HG03520 (cell line): ENCODE results near the gene GIT1.
A peak's percentile ranks its signal among the peaks of the same experiment; 100 is the strongest.
"Not testable (repeated sequence)": the region's sequence is repeated elsewhere in the genome, so short reads cannot be mapped to it uniquely, and the experiment has no call there.

Experiments used
- ATAC-seq: cut with Tn5 transposase; IDR thresholded peaks from one replicate; pipeline ENCODE4 v1.9.1; 2021; ENCODE audit warnings: mild to moderate bottlenecking, moderate library complexity; ENCODE audit not compliant: unreplicated experiment

Gene GIT1

DNA sequence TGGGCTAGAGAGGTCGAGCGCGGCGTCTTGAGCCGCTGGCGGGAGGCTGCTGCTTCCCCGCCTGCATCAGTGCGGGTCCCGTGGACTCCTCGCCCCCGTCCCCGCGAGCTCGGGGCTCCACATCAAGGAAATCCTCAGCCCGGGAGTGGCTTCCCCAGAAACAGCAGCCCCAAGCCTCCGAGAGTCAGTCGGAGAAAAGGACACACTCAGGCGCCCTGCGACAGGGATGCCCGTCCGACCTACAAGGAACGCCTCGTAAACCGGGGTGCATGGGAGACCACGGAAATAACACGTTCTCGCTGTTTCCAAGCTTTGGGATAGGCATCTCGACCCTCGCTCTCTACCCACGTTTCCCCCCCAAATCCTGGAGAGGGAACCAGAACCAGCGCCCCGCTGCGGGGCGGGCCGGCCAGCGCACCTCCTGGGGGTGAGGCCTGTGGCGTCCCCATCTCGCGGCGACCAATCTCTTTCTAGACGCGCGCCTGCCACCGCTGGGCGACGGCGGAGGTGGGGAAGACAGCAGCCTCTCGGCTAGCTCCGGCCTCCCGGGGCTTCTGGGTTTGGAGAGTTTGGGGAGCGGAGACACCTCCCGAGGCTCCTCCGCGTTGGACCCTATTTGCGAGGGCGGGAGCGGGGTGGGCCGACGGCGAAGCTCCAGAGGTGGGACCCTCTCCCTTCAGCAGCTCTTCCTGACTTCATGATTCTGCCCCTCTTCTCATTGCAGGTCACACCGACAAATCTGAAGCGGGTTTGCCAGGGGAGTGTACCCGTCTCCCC is 21.7 kb downstream of the GIT1 start:
- peak; percentile 44 for ATAC-seq

DNA sequence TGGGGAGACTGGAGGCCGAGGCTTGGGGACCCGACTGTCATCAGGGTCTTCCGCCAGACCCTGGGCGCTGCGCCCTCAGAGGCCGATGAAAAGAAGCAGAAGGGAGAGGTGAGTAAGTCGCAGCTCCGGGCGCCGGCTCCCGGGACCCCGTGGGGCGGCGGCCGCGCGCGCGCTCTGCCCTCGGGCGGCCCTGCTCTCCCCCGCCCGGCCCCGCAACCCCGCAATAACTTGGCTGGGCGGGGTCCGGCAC is 22.2 kb downstream of the GIT1 start:
- no peak for ATAC-seq

DNA sequence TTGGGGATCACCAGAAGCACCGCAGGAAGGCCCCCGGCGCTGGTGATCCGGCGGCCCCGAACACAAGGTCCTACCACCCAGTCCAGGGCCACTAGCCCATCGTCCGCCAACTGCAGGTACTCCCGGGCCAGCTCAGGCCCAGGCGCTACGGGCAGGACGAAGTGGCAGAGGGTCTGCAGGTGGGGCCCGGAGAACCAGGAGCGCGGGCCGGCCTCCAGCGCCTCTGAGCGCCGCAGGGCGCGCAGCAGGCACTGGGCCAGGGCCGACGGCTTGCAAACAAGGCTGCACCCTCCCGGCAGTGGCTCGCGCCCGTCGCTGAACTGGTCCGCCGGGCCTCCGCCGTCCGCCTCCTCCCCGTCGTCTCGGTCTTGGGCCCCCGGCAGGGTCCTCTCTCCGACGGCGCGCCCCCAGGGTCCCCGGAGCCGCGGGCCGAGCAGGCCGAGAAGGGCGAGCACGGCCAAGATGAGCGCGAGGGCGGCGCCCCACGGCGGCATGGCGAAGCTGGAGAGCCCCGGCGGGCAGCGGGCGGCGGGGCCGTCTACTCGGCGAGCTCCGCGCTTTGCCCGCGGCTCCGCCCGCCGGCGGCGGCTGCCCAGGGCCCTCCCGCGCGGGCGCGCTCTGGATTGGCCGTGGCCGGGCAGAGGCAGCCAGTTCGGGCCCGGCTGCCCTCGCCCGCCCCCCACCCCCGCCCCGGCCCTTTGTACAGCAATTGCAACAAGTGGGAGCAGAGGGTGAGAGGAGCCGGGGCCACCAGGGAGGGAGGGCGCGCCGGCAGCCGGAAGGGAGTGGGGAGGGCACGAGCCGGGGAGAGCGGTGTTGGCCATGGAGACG is 22.8 kb downstream of the GIT1 start, which contains the start of gene ABHD15:
Gene ABHD15, minus strand, starts transcription at position 565 of the 831 bp plus-strand sequence. Its CDS starts 71 bp downstream, at position 494.
- ATAC-seq = no peak

- no peak for ATAC-seq
Measured at GRCh38 chr17:29565643-29566472, 23.6 kb downstream of the GIT1 start.

DNA sequence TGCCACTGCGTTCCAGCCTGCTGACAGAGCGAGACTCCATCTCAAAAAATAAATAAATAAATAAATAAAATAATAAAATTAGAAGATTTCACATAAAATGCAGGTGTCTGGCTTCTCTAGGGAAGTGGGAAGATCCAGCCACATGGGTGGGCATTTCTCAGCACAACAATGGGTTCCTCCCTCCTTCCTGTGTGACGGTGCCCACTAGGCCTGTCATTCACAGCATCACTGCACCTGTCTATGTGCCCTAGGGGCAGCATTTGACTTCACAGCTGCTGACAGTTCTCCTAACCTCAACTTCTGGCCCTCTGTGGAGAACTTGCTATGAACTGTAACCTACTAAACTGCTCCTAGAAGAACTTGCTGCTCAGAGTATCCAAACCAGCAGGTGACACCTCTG is 25.6 kb downstream of the GIT1 start:
- ATAC-seq = no peak

GRCh38 chr17:29562615-29563014 is 26.8 kb downstream of the GIT1 start:
- ATAC-seq = no peak

DNA sequence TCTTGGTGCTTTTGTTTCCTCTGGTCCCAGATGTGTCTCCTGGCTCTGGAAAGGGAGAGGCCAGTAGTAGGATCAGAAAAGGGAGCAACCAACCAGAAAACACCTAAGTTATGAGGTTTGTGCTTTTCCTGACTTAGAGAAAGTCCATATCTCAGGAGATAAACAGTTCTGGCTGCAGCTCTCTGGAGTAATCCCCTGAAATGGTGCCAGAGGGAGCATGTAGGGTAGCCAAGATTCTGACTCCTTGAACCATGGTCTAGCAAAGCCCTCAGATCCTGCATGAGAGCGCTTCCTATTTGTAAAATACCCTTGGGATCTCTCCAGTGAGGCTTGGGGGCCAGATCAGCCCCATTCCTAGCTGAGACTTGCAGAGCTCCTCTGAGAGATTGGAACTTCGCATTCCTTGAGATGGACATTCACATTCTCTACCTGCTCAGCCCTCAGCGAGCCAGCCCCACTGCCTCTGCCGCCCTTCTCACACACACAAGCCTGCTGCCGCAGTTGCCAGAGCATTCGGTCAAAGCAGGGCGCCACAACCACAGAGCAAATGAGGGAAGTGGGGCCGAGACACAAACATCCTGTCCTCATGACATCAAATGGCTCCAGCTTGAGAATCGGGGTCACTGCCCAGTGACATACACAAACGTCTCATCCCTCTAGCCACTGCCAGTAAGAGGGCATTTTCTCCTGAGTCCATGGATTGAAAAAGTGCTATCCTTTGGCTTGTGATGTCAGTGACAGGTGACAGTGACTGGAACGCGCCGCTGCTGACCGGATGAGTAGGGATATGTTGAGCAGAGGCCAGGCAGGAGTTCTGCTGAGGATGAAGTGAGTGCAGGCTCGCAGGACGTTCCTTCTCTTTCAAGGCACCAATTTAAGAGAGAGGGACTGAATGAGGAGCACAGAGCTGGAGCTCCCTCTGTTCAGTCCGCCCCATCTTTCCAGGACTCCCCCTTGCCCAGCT is 27.6 kb downstream of the GIT1 start:
- no peak for ATAC-seq

GRCh38 chr17:29560316-29560715 is 29.1 kb downstream of the GIT1 start:
- ATAC-seq = no peak

- ATAC-seq = no peak
Measured at GRCh38 chr17:29559640-29560039, 29.8 kb downstream of the GIT1 start.

GRCh38 chr17:29558139-29558538 is 31.3 kb downstream of the GIT1 start:
- ATAC-seq = not testable (repeated sequence)

GRCh38 chr17:29557739-29558116 is 31.7 kb downstream of the GIT1 start:
- ATAC-seq = no peak

GRCh38 chr17:29557085-29557738 is 32.2 kb downstream of the GIT1 start:
- ATAC-seq = no peak

DNA sequence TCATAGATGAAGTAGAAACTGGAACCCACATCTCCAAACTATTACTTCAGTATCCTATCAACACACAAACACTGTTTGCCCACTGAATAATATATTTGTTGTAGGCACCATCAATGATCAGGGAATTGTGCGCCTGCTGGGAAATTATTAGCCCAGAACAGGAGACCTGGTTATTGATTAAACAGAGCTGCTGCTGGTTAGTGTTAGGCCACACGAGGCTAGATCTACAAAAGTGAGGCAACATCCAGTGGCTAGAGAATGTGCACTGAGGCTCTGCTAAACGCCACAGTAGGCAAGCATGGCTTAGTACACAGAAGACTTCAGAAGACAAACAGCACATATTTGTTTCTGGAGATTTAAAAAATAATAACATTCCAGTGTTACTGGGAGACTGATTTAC is 33.6 kb downstream of the GIT1 start:
- ATAC-seq = no peak

DNA sequence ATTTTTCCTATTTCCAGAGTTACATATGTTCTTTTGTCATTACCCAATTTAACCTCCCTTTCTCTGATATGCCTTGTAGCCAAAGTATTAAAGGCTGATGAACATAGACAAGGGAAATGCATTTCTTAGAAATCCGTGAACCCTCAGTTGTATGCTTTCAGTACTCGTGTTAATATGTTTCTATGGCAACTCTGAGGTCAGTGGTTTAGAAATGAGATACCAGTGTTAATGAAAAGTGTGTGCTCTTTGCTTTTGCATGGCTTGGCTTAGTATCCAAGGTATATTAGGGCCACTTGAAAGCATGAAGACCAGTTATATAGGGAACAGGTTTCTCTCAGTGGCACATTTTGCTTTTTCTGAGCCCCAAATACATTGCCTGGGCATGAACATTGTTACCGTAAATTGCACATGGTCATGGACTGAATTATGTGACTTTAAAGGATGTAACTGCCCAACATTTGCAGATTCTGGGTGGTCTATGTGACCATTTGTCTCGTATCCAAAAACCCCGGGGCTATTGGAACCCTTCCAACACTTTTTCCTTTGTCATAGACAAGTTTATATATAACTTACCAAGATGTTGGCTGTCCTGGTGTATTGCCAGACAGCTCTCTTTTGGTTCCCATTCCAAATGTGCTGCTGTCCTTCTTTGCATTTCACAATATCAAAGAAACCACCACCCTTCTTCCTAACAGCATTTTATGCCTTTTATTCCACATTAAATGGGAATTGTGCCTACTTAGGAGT is 40.1 kb downstream of the GIT1 start:
- no peak for ATAC-seq

GRCh38 chr17:29546830-29547229 is 42.6 kb downstream of the GIT1 start:
- ATAC-seq = no peak

DNA sequence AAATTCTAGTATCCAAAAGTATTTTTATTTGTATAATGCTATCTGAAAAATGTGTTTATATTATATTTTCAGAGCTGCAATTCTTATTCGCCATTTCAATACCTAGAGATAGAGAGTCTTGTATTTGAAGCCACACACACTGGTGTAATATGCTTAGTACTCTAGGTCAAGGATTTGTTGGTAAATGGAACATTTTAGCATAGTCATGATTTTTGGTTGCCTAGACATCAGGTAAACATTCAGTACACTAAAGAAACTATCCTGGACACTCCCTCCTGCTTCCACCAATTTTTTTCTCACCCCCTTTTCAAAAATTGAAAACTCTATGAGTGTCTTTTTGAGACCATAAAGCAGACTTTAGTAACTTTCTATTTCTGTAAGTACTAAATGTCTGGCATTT is 43.4 kb downstream of the GIT1 start:
- ATAC-seq = no peak

DNA sequence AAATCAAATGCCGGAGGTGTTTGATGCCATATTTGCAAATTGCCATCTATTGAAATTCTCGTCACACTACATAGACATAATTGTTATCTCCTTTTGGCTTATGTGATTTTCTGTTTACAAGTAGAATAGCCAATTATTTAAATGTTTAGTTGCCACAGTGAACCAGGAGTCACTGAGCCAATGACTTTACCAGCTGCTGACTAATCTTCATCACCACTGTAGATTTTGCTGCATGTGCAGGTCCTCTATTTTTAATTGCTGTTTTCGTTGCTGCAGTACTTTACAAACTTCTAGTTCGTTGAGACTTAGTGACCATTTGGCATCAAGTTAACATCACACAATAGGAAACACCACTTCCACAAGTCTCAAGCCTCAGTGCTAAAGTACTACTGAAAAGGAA is 45.4 kb downstream of the GIT1 start:
- ATAC-seq = no peak

DNA sequence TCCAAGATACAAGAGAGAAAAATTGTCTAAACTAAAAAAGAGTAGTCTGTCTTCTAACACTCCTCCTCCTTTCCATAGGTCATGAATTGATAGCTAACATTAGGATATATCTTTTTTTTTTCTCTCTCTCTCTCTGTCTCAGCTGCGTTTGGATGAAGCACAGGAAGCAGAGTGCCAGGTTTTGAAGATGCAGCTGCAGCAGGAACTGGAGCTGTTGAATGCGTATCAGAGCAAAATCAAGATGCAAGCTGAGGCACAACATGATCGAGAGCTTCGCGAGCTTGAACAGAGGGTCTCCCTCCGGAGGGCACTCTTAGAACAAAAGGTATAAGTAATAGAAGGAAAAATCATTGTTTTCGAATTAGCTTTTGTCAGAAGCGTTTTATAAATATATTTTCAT is 55.5 kb downstream of the GIT1 start:
- no peak for ATAC-seq

- no peak for ATAC-seq
Measured at GRCh38 chr17:29526322-29526721, 63.1 kb downstream of the GIT1 start.
